Body of pancreas (tissue), 4 donors: Measurements from ENCODE around the gene CDO1.

Experiments used
- CTCF ChIP-seq, 7 experiments: fragments of 450-650 bp in 4 of 7; fragments of 200-600 bp in 3 of 7; sonication (generic) in 3 of 7; IDR thresholded peaks; one replicate each; pipeline ENCODE4 v1.5.1; 2016 to 2019; ENCODE audit warnings: antibody characterized with exemption in 7 of 7
- POLR2A ChIP-seq, 3 donors: fragments of 450-650 bp; IDR thresholded peaks; one replicate each; pipeline ENCODE4 v1.6.1; 2016; ENCODE audit warnings: antibody characterized with exemption in 3 of 3, mild to moderate bottlenecking in 2 of 3

- TF ChIP-seq CTCF (IDR thresholded peaks at IDR 0.05): no peak
- TF ChIP-seq POLR2A (IDR thresholded peaks at IDR 0.05): no peak
Measured at GRCh38 chr5:115857626-115858349, 41.3 kb upstream of the CDO1 start.
